Activated T-cell treated with anti-CD3 and anti-CD28 coated beads, Interleukin-2, amount 50 U/mL, for 48 hours (primary cell): ENCODE results near the gene ARID4B.
"Not testable (repeated sequence)": the region's sequence is repeated elsewhere in the genome, so short reads cannot be mapped to it uniquely, and the experiment has no call there.

Source experiments
- DNase-seq, 2 experiments: peaks; one replicate each; pipeline ENCODE4 v3.0.0-alpha.2; 2020

Gene ARID4B

DNA sequence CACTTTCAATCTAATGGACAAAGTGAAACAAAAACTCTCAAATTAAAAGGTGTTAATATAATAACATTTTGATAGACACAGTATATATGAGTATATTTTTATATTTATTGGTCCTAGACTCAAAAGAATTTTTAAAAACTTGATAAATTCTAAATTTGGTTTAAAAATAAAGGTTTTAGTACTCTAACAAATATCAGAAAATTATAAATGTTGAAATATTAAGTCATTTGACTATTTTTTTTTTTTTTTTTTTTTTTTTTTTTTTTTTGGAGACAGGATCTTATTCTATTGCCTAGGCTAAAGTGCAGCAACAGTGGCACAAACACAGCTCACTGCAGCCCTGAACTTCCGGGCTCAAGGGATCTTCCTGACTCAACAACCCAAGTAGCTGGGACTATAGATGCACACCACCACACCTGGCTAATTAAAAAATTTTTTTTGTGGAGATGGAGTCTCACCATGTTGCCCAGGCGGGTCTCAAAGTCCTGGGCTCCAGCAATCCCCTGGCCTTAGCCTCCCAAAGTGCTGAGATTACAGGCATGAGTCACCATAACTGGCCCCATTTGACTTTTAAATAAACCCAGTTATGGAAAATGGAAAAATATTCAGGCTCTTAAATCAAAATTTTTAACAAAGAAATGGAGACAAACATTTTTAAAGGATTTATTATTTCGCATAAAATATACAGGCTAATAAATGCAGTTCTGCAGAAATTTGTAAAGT is 106.2 kb downstream of the ARID4B start:
- no peak for DNase-seq

- no peak for DNase-seq
Measured at GRCh38 chr1:235215453-235215852, 112.5 kb downstream of the ARID4B start.

GRCh38 chr1:235214962-235215361 is 113.0 kb downstream of the ARID4B start:
- DNase-seq = not testable (repeated sequence)

DNA sequence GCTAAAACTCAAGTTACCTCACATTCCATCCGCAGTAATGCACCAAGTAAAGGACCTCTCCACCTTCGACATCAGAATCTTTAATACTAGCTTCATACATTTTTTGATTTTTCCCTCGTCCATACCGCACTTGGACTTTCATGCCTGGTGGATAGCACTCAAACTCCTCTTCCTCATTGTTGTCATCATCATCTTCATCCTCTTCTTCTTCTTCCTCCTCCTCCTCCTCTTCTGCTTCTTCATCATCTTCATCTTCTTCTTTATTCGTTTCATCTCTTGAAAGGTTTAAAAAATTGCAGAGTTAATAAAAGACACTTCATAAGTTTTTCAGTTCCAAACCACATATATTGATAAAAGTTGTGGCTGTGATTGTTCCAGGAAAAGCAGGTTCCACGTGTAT is 114.2 kb downstream of the ARID4B start:
- DNase-seq = no peak

DNA sequence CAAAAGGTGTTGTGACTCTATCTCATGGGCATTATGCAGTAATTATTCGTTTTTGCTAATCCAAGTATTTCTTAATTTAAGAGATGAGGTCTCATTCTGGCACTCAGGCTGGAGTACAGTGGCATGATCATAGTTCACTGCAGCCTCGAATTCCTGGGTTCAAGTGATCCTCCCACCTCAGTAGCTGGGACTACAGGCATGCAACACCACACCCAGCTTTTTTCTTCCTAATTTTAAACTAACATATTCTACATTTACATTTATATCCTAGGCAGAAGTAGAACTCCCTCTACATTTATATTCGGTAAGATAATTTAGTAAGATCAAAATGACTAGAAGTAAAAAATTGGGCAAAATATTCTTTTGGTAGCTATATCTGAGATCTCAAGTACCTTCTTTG is 116.5 kb downstream of the ARID4B start:
- no peak for DNase-seq

GRCh38 chr1:235207209-235207565 is 120.8 kb downstream of the ARID4B start:
- DNase-seq = peak; percentile 65 to 66

- no peak for DNase-seq
Measured at GRCh38 chr1:235206533-235207208, 121.3 kb downstream of the ARID4B start.

DNA sequence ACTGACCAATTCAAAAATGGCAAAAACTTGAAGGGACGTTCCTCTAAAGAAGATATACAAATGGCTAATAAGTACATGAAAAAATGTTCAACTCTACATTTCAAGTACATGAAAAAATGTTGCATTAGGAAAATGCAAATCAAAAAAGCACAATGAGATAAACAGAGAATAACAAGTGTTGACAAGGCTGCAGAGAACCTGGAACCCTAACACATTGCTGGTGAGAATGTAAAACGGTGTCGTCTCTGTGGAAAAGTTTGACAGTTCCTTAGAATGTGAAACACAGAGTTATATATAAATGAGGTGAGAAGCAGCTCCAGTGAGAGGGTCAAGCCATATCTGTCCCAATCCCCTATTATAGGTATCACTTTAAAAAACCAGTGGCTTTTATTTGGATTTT is 122.3 kb downstream of the ARID4B start:
- DNase-seq = no peak

DNA sequence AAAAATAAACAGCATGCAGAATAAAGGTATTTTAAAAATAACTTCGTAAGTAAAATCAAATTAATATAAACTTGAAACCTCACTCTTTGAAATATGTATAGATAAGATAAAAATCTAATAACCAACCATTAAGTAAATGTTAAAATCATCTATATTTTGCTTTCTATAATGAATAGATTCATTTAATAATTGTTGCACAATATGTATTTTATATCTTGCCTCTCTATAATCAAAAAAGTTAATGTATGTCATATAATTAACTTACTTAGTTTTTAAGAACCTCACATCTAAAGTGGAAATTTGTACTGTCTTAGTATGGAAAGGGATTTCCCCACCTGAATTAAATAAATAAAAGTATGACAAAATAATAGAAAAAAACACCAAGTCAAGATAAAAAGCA is 124.6 kb downstream of the ARID4B start:
- DNase-seq = no peak

DNA sequence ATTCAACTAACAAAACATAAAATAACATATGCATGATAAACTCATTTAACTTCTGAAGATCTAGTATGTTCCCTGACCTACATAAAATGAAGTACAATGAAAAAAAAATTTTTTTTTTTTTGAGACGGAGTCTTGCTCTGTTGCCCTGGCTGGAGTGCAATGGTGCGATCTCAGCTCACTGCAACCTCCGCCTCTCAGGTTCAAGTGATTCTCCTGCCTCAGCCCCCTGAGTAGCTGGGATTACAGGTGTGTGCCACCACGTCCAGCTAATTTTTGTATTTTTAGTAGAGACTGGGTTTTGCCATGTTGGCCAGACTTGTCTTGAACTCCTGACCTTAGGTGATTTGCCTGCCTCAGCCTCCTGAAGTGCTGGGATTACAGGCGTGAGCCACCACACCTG is 125.5 kb downstream of the ARID4B start:
- not testable (repeated sequence) for DNase-seq

DNA sequence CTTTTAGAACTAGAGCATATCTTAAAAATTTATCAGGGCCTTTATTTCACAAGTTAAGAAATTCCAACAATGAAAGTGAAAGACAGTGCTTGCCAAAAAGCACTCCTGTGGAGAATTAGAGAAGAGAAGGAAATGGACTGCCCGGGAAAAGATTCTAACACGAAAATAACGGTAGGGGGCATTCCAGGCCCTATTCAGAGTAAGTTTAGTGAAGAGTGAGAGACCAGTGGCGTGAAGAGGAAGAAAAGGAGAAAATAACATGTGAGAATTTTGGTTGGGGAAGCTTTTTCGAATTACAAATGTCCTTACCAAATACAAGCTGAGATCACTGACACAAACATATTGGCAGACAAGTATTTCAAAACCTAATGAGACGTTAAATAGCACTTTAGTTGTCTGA is 128.5 kb downstream of the ARID4B start:
- DNase-seq = no peak

GRCh38 chr1:235190431-235190830 is 137.5 kb downstream of the ARID4B start:
- DNase-seq = no peak

GRCh38 chr1:235187316-235187715 is 140.7 kb downstream of the ARID4B start:
- no peak for DNase-seq

DNA sequence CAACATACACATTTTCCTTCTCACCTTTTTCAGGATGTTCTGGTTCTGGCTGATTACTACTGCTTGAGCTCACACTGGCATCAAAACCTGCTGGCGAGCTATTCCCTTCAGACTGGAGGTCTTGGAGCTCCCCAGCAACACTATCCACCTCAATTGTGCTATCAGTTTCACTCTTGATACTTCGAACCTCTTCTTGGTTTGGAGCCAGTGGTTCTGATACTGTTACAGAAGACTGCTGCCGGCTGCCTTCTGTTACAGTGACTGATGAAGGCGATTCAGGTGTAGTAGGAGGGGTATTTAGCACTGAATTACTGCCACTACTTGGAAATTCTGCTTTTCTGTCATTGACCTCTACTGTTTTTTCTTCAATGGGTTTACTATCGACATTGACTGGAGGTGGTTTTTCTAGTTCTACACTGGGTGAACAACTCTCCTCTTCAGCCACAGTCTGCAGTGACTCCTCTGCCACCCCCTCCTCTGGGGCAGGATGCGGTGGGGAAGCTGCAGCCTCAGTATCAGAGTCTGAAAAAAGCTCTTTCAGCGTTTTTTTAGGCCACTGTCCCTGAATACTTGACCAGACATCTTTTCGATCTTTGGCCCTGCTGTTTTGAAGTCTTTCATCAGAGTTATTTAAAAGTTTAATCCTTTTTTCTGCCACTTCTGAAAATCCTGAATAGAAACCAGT is 146.3 kb downstream of the ARID4B start:
- no peak for DNase-seq

DNA sequence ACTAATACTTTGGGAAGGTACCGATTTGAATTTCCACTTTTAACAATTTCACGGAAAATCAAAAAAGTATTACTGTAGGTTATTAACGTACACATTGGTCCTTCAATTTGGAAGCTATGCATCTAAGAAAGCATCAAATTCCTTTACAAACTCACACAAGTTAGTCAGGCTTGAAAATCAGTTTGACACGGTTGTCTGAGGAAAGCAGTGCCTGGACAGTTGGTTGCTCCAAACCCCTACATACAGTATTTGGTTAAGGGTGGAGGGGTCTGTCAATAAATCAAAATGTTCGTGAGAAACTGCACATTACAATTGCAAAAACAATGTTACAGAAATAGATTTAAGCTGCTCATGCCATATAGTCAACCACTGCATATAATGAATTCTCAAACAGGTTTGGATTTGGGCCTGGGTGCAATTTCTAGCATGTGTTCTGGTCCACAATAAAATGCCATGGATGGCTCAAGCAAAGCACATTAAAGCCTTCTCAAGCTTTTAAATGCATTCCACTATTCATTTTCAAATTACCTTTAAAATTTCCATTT is 147.0 kb downstream of the ARID4B start:
- no peak for DNase-seq

DNA sequence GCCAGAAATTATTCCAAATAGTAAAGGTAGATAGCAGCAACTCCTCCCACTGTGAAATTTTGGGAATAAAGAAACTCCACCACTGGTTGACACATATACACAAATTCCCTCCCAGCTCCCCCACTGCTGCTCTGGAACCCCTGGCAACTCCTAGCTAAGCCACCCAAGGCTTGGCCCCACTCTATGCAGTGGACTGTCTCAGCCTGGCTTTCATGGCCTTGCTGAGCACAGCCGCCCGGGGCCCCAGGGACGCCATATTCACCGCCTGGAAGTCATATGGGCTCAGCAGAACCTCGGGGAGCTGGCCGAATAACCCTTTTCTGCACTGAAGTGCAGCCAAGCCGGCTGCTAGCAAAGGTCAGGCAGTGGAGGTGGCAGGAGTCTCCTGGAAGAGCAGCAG is 151.5 kb downstream of the ARID4B start:
- no peak for DNase-seq

- no peak for DNase-seq
Measured at GRCh38 chr1:235169986-235170385, 158.0 kb downstream of the ARID4B start.

DNA sequence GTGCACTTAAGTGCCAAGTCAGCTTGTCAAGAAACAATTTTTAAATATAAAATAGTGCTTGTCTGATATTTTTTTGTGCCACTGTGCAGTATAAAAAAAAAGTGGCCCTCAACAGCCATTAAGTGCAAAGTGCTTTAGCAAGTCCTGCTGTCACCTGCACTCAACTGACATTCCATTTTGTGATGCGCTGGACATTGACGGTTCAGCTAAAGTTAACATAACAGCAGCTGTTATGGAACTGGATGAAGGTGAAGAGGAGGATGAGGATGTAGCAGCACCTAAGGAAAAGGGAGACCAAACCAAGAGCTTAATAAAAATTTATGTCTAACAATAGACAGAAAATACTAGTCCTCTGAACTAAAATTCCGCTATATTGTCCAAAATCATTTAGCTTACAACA is 159.6 kb downstream of the ARID4B start:
- no peak for DNase-seq

DNA sequence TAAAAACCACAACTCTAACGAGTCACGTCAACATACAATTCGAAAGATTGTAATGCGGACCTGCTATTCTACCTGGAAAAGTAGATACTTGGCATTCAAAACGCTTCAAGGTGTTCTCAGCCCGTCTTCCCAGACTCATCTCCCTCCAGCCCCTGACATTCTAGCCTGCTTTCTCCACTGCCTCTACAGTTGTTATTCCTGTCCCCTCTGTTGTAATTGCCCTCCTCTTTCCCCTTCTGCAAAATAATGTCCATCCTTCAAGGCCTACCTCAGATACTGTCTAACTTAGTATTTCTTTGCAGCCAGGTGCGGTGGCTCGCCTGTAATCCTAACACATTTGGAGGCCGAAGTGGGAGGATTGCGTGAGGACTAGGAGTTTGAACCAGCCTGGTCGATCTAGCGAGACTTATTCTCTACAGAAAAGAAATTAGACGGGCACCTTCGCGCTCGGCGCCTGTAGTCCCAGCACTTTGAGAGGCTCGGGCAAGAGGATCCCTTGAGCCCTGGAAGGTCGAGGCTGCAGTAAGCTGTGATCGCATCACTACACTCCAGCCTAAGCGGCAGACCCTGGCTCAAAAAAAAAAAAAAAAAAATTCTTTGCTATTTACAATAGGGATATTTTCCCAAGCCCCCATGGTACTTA is 166.2 kb downstream of the ARID4B start:
- no peak for DNase-seq

DNA sequence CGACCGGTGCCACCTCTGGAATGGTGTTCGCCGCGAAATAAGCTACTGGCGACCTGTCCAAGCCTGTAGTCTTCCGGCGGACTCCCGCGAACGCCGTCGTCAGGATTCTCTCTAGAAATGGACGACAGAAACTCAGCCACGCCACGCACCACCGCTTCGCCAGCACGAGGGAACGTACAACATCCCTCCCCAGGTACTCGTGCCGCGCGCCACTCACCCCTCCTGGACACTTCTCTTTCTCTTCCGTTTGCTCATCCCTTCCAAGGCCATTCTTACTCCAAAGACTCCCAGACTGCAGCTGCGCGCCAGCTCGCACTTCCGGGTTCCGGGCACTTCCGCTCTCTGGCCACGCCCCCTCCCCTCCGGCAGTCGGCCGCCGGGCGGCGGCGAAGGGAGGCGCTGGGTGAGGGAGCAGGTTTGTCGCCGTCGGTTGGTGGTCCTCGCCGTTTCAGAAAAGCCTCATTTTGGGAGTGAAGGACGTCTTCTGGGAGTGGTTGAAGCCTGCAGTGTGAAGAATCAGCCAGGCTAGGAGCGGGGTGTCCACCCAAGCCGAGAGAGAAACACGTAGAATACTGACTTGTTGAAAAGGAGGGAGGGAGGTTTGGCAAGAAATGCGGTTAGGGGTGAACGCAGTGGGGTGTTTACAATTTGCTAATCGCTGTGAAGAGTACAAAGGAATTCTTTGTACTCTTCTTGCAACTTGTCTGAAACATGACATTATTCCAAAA is 166.9 kb downstream of the ARID4B start, which contains the start of gene RBM34:
Gene RBM34, minus strand, starts transcription at position 294 of the 728 bp plus-strand sequence. Its CDS starts 24 bp downstream, at position 270.
- peak; percentile 94 to 96 for DNase-seq

DNA sequence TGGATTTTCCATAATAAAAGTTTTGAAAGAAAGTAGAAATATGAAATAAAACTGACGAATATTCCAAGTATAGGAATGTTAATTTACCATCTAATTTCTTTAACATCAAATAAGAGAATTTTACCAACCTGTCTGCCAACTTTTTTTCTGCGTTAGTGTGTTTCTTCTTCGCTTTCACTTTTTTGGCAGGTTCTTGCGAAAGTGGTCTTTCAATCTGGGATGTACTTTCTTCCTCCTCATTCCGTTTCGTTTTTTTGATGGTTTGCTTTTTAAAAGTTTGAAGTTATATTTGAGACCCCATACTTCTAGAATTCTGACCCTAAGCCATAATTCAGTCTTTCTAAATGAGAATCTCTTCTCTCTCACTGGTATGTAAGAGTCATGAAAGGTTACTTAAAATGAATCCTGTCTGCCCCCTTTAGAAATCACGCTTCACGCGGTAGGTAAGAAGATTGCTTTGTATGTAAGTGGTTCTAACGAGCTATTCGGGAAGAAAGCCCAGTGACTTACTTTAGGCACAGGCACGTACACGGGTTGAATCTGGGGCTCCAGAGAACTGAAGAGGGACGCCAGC is 167.5 kb downstream of the ARID4B start:
- DNase-seq = no peak

DNA sequence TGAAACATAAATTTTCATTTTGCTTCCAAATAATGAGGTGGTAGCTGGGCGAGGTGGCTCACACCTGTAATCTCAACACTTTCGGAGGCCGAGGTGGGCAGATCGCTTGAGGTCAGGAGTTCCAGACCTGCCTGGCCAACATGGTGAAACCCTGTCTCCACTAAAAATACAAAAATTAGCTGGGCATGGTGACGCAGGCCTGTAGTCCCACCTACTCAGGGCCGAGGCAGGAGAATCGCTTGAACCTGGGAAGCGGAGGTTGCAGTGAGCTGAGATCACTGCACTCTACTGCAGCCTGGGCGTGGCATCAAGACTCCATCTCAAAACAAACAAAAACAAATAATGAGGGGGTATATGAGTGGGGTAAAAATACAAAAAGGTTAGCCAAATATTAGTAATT is 168.0 kb downstream of the ARID4B start:
- DNase-seq = not testable (repeated sequence)
